Aorta (tissue), 5 donors: ENCODE data around the gene HRH2. TPM values are rescaled to one million over a fixed set of nuclear protein-coding genes. Genes with fewer than 3 reads are reported as not detected.
"Not testable (repeated sequence)": the region's sequence is repeated elsewhere in the genome, so short reads cannot be mapped to it uniquely, and the experiment has no call there.

Experiments used
- ATAC-seq: fragments of 200-7000 bp; cut with Tn5 transposase; one replicate; pipeline ENCODE4 v1.9.1; 2022; ENCODE audit warnings: moderate library complexity; ENCODE audit not compliant: low FRiP score
- DNase-seq, 2 donors: peaks; one replicate each; pipeline ENCODE4 v3.0.0-alpha.2; 2020
- H3K27ac ChIP-seq, 2 donors: one replicate each; pipeline ENCODE4 v1.5.1; 2013; ENCODE audit warnings: low read length in 2 of 2, mild to moderate bottlenecking in 2 of 2, moderate library complexity in 2 of 2, control low read depth in 1 of 2, inconsistent platforms in 1 of 2, low read depth in 1 of 2
- H3K27me3 ChIP-seq, 2 donors: one replicate each; pipeline ENCODE4 v1.6.1; 2013; ENCODE audit warnings: control low read depth in 1 of 2, low read length in 1 of 2, mild to moderate bottlenecking in 1 of 2, moderate library complexity in 1 of 2; ENCODE audit not compliant: insufficient read depth in 2 of 2, control insufficient read depth in 1 of 2
- H3K36me3 ChIP-seq, 2 donors: one replicate each; pipeline ENCODE4 v1.6.1; 2013; ENCODE audit warnings: control low read depth in 1 of 2, low read length in 1 of 2, mild to moderate bottlenecking in 1 of 2; ENCODE audit not compliant: insufficient read depth in 2 of 2, control insufficient read depth in 1 of 2
- H3K4me1 ChIP-seq, 2 donors: one replicate each; pipeline ENCODE4 v1.6.1; 2013; ENCODE audit warnings: low read length in 2 of 2, control low read depth in 1 of 2, mild to moderate bottlenecking in 1 of 2, moderate library complexity in 1 of 2; ENCODE audit not compliant: insufficient read depth in 2 of 2, control insufficient read depth in 1 of 2
- H3K4me3 ChIP-seq, 2 donors: one replicate each; pipeline ENCODE4 v1.5.1; 2013; ENCODE audit warnings: low read length in 2 of 2, control low read depth in 1 of 2, mild to moderate bottlenecking in 1 of 2
- H3K9me3 ChIP-seq: one replicate; pipeline ENCODE4 v1.6.1; 2013; ENCODE audit warnings: mild to moderate bottlenecking, low read length; ENCODE audit not compliant: control insufficient read depth
- WGBS, 2 donors: extraction: QIAGEN DNeasy Blood & Tissue Kit; methylation state at CpG; one replicate each; pipeline ENCODE4 v1.1.7; 2013; 5-methylcytosine and 5-hydroxymethylcytosine counted together
- intact Hi-C, 2 donors: fragments of 100-400 bp; cut with DNase I; formaldehyde crosslinking; loops; one replicate each; pipeline versions ENCODE4 v1.14.2 to v1.15.0; 2022
- polyA plus RNA-seq, 2 donors: library from polyadenylated mRNA; stranded (reverse); fragments of 200-250 nt; gene quantifications; one replicate each; pipeline ENCODE4 v1.2.3, GENCODE V29; 2013
- total RNA-seq, 2 donors: library from RNA; stranded (reverse); fragmentation: NEBNext Ultra II Directional; extraction: Animal tissue kit (Norgen Biotek cat#: 25700); gene quantifications; one replicate each; pipeline ENCODE4 v1.2.1, GENCODE V29; 2021
- donor health status: healthy with polysubstance abuse.
- donor health status: Bipolar disorder and iron deficiency.
- donor health status: DM: no; HTN: no; CAD: no.
- donor health status: DM: no; HTN: no; CAD: no.
- donor health status: DM: yes; HTN: yes; CAD: no.

HRH2 gene
- total and polyA plus RNA-seq, 4 donors = 1.1 to 15.3 (median 7.4) TPM

- WGBS, 2 donors = 95 to 96% methylated on average over 7 of the region's 7 CpGs
- ATAC-seq (no peak), DNase-seq (peak in 1 of 2 donors; percentile 34)
- intact Hi-C loops = loop anchor here in 1 of 2 donors (5.0 kb wide), 1 partner anchor 182 kb away; no protein-coding TSS in a partner anchor
- no peaks in the 10 kb centered on the region for H3K4me1 ChIP-seq
- no peak overlapping the region for H3K4me3 ChIP-seq
- H3K27ac ChIP-seq = no peak overlapping the region
- H3K9me3 ChIP-seq = peaks cover 11% of the 10 kb centered on the region
- H3K27me3 ChIP-seq = no peaks in the 10 kb centered on the region
- H3K36me3 ChIP-seq = no peaks in the 10 kb centered on the region
Measured at GRCh38 chr5:175714479-175715085, 56.7 kb downstream of the HRH2 start.

DNA sequence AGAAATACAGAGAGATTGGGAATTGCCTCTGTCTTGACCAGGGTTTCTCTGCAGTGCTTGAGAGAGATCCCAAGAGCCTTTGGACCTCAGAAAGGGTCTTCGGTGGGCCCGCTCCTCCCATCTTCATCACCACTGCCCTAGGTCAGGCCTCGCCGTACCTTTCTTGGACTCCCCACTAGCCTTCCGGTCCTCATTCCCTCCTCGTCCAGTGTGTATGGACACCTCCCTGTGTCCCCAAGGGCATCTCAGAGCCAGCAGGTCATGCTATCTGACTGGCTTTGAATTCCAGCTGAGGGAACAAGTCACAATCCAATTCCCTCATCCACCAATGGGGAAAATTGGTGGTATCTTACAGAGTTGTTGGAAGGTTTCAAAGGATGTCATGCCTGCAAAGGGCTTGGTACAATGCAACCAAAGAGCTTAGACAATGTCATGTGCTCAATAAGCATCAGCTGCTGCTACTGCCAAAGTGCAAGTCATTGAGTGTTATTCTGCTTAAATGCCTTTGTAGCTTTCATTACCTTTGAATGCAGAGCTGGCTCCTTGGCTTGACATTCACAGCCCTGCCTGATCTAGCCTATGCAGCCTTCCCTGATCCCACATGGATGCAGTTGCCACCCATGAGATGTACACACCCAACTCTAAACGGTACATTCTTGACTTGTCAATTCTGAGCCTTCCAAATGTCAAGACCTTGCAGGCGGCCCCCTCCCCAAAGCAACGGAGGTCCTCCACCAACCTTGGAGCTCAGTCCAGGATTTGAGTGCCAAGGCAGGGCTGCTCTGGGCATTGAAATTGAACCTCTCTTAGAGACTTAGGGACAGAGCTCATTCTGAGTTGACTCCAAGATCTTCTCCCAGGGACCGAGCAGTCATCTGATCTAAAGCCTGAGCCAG, 58.0 kb downstream of the HRH2 start:
- peak in 1 of 2 donors; percentile 17 for DNase-seq
- Histone ChIP-seq H3K27me3 (no peaks in the 10 kb centered on the region), H3K4me1 (no peaks in the 10 kb centered on the region), H3K9me3 (peaks cover 11% of the 10 kb centered on the region), H3K36me3 (no peaks in the 10 kb centered on the region), H3K4me3 (no peak overlapping the region), H3K27ac (no peak overlapping the region)
- 95 to 96% methylated on average over 10 of the region's 10 CpGs for WGBS, 2 donors
- intact Hi-C loops = loop anchor here in 1 of 2 donors (5.0 kb wide), 1 partner anchor 184 kb away; no protein-coding TSS in a partner anchor
- ATAC-seq = no peak

DNA sequence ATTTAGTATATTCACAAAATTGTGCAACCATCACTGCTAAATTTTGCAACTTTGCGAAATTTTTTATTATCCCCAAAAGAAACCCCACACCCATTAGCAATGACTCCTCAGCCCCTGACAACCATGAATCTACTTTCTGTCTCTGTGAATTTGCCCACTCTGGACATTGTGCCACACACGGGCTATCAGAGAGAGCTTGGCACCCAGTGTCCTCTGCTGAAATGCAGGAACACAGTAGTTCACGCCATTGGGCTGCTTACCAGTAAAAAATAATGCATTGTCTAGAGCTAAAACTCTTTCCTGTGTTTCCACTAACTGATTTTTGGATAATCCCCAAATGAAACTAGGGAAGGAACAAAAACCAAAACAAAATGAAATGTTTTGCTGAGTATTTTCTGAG, 60.0 kb downstream of the HRH2 start:
- H3K27me3 ChIP-seq = no peaks in the 10 kb centered on the region
- no peak for DNase-seq
- H3K27ac ChIP-seq = no peak overlapping the region
- no peak overlapping the region for H3K4me3 ChIP-seq
- WGBS, 2 donors = 55 to 58% methylated on average over 3 of the region's 3 CpGs
- peaks cover 11% of the 10 kb centered on the region for H3K9me3 ChIP-seq
- ATAC-seq = no peak
- H3K4me1 ChIP-seq = no peaks in the 10 kb centered on the region
- intact Hi-C loops = loop anchor here (2.0 to 5.0 kb wide), 2 partner anchors 183 to 186 kb away; no protein-coding TSS in a partner anchor
- no peaks in the 10 kb centered on the region for H3K36me3 ChIP-seq

DNA sequence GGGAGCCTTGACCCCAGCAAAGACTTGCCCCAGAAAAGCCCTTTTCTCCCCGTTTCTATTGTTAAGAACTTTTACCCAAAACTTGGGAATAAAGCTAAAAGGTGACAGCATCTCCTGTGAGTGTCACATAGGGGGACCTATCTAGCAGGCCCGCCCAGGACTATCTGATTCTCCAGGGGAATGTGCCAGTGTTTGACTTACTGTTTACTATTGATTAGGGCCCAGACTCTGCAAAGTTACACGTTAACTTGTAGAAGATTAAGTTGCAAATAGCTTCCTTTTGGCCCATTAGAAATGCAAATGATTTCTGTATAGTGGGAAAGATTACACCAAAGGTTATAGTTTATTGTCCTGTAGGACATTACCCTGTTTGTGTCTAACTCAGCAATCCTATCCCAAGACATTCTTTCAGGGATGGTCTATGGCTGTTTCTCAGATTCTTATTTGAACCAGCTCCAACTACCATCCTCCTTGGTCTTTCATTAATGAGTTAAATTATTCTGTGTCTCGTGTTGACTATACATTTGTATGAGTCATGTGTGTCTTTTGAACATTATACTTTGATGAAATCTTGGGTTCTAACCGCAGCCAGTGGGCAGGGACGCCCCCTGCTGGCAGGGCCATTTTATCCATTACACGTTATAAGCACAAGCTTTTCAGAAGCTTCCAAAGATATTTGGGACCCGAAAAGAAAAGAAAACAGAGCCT, 60.7 kb downstream of the HRH2 start:
- no peaks in the 10 kb centered on the region for H3K36me3 ChIP-seq
- no peak overlapping the region for H3K4me3 ChIP-seq
- no peaks in the 10 kb centered on the region for H3K27me3 ChIP-seq
- ATAC-seq (no peak), DNase-seq (peak in 1 of 2 donors; percentile 84)
- no peak overlapping the region for H3K27ac ChIP-seq
- intact Hi-C loops = loop anchor here (2.0 to 5.0 kb wide), 2 partner anchors 184 to 186 kb away; no protein-coding TSS in a partner anchor
- H3K4me1 ChIP-seq = no peaks in the 10 kb centered on the region
- WGBS, 2 donors = 40 to 41% methylated on average over 8 of the region's 8 CpGs
- peaks cover 11% of the 10 kb centered on the region for H3K9me3 ChIP-seq

DNA sequence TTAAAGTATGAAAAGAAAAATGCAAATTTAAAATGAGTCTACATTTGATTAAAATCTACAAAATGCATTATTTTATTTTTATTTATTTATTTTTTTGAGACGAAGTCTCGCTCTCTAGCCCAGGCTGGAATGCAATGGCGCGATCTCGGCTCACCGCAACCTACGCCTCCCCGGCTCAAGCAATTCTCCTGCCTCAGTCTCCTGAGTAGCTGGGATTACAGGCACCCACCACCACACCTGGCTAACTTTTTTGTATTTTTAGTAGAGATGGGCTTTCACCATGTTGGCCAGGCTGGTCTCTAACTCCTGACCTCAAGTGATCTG, 61.2 kb downstream of the HRH2 start:
- DNase-seq, H3K4me3 ChIP-seq, ATAC-seq, H3K9me3 ChIP-seq, H3K4me1 ChIP-seq, H3K27ac ChIP-seq, H3K27me3 ChIP-seq, H3K36me3 ChIP-seq: not testable (repeated sequence)
- intact Hi-C loops = loop anchor here (2.0 to 5.0 kb wide), 2 partner anchors 184 to 187 kb away; no protein-coding TSS in a partner anchor
- 94 to 95% methylated on average over 8 of the region's 8 CpGs for WGBS, 2 donors

GRCh38 chr5:175724314-175725275, 66.7 kb downstream of the HRH2 start:
- no peaks in the 10 kb centered on the region for H3K27me3 ChIP-seq
- no peaks in the 10 kb centered on the region for H3K36me3 ChIP-seq
- ATAC-seq (no peak), DNase-seq (no peak)
- no peaks in the 10 kb centered on the region for H3K9me3 ChIP-seq
- no peak overlapping the region for H3K4me3 ChIP-seq
- intact Hi-C loops = no loop called here
- no peaks in the 10 kb centered on the region for H3K4me1 ChIP-seq
- WGBS, 2 donors = 62 to 63% methylated on average over 15 of the region's 15 CpGs
- no peak overlapping the region for H3K27ac ChIP-seq

DNA sequence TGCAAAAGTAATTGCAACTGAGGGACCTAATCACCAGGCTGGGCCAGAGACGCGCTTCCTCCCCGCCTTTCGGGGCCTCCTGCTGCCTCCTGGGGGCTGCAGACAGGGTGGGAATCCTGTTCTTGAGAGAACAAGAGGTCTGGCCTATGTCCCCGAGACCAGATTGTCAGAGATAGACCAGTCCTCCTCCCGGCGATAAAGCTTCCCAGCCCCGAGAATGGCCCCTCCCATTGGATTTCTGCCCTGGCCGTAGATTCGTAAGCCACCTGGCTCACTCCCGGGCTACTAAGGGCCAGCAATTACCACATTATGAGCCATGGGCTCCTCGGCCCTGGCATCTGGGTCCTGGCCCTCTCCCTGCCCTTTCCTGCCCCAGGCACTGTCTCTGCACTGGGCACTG, 70.4 kb downstream of the HRH2 start:
- no peak overlapping the region for H3K27ac ChIP-seq
- 78 to 89% methylated on average over 12 of the region's 12 CpGs for WGBS, 2 donors
- peaks cover 1% of the 10 kb centered on the region for H3K9me3 ChIP-seq
- no peaks in the 10 kb centered on the region for H3K27me3 ChIP-seq
- H3K4me1 ChIP-seq = no peaks in the 10 kb centered on the region
- H3K36me3 ChIP-seq = no peaks in the 10 kb centered on the region
- intact Hi-C loops = no loop called here
- ATAC-seq (no peak), DNase-seq (peak in 1 of 2 donors; percentile 24)
- H3K4me3 ChIP-seq = no peak overlapping the region
